Astrocyte of the spinal cord (primary cell): Measurements from ENCODE around the gene SHC3.

ENCODE experiments used
- DNase-seq: peaks from one replicate; pipeline ENCODE4 v3.0.0; 2011; ENCODE audit warnings: low read depth, low spot score
- H3K4me3 ChIP-seq: 2 replicates; pipeline ENCODE4 v1.5.1; 2011; ENCODE audit warnings: low read depth, mild to moderate bottlenecking, low read length, moderate library complexity
- CTCF ChIP-seq: IDR thresholded peaks from 2 replicates; pipeline ENCODE4 v1.5.1; 2012; ENCODE audit warnings: low read depth, mild to moderate bottlenecking, low read length, inconsistent platforms
- in situ Hi-C: cut with HindIII; loops from 2 replicates; pipeline ENCODE4 v1.10.0; 2017; ENCODE audit warnings: low sequenced_read_pairs

The SHC3 gene

GRCh38 chr9:89020754-89021153 lies 157.9 kb downstream of the SHC3 start:
- H3K4me3 ChIP-seq: no peak overlapping the region
- no peak for TF ChIP-seq CTCF
- DNase-seq: no peak
- in situ Hi-C loops: no loop called here

- no peak for TF ChIP-seq CTCF
- no peak for DNase-seq
- in situ Hi-C loops: no loop called here
- no peak overlapping the region for H3K4me3 ChIP-seq
Observed at GRCh38 chr9:89015336-89015735, 163.3 kb downstream of the SHC3 start.

GRCh38 chr9:89014153-89014552 lies 164.5 kb downstream of the SHC3 start:
- no peak overlapping the region for H3K4me3 ChIP-seq
- no peak for TF ChIP-seq CTCF
- in situ Hi-C loops: no loop called here

GRCh38 chr9:89013660-89014059 lies 165.0 kb downstream of the SHC3 start:
- in situ Hi-C loops: no loop called here
- H3K4me3 ChIP-seq: no peak overlapping the region
- no peak for TF ChIP-seq CTCF
- DNase-seq: no peak

More at GRCh38 chr9:89014153-89014552, 164.5 kb downstream of the SHC3 start:
- no peak for DNase-seq

- TF ChIP-seq CTCF: no peak
- in situ Hi-C loops: no loop called here
- DNase-seq: no peak
- H3K4me3 ChIP-seq: no peak overlapping the region
Observed at GRCh38 chr9:89012294-89013042, 166.2 kb downstream of the SHC3 start.

- no peak for DNase-seq
- H3K4me3 ChIP-seq: no peak overlapping the region
- in situ Hi-C loops: no loop called here
- no peak for TF ChIP-seq CTCF
Observed at GRCh38 chr9:89011683-89012082, 166.9 kb downstream of the SHC3 start.
